Lung (tissue), 12 donors: ENCODE measurements around the gene RNASEH2A. TPM values are rescaled to one million over a fixed set of nuclear protein-coding genes. Genes with fewer than 3 reads are reported as not detected.
A peak's percentile ranks its signal among the peaks of the same experiment; 100 is the strongest.

ENCODE experiments used
- ATAC-seq: fragments of 200-7000 bp; cut with Tn5 transposase; one replicate; pipeline ENCODE4 v1.9.1; 2020; ENCODE audit warnings: moderate number of reproducible peaks; ENCODE audit not compliant: insufficient read depth, low FRiP score
- DNase-seq, 3 donors: peaks; one replicate each; pipeline ENCODE4 v3.0.0-alpha.2; 2013 to 2017
- H3K27ac ChIP-seq, 2 donors: one replicate each; pipeline ENCODE4 v1.5.1; 2013; ENCODE audit warnings: mild to moderate bottlenecking in 2 of 2, moderate library complexity in 2 of 2, control low read depth in 1 of 2, inconsistent platforms in 1 of 2, low read depth in 1 of 2, low read length in 1 of 2
- H3K27me3 ChIP-seq, 3 donors: one replicate each; pipeline ENCODE4 v1.5.1; 2013; ENCODE audit warnings: low read length in 2 of 3; ENCODE audit not compliant: control insufficient read depth in 3 of 3, insufficient read depth in 3 of 3
- H3K36me3 ChIP-seq, 4 donors: one replicate each; pipeline ENCODE4 v1.5.1; 2013; ENCODE audit warnings: low read length in 4 of 4, mild to moderate bottlenecking in 1 of 4, moderate library complexity in 1 of 4; ENCODE audit not compliant: control insufficient read depth in 4 of 4, insufficient read depth in 4 of 4
- H3K4me1 ChIP-seq, 5 donors: one replicate each; pipeline ENCODE4 v1.5.1; 2013; ENCODE audit warnings: low read length in 5 of 5, mild to moderate bottlenecking in 2 of 5, moderate library complexity in 1 of 5; ENCODE audit not compliant: control insufficient read depth in 5 of 5, insufficient read depth in 5 of 5
- H3K4me3 ChIP-seq: one replicate; pipeline ENCODE4 v1.5.1; 2013; ENCODE audit warnings: mild to moderate bottlenecking, control low read depth, moderate library complexity
- H3K9ac ChIP-seq, 2 donors: one replicate each; pipeline ENCODE4 v1.5.1; 2013; ENCODE audit warnings: low read length in 2 of 2, control low read depth in 1 of 2; ENCODE audit not compliant: insufficient read depth in 1 of 2
- H3K9me3 ChIP-seq, 4 donors: one replicate each; pipeline ENCODE4 v1.5.1; 2013; ENCODE audit warnings: low read length in 3 of 4, mild to moderate bottlenecking in 1 of 4, moderate library complexity in 1 of 4; ENCODE audit not compliant: control insufficient read depth in 4 of 4, insufficient read depth in 3 of 4
- CTCF ChIP-seq: IDR thresholded peaks from 2 replicates; pipeline ENCODE4 v1.5.1; 2012; ENCODE audit warnings: mild to moderate bottlenecking; ENCODE audit errors: control extremely low read depth, extremely low read depth
- WGBS, 2 donors: extraction: QIAGEN DNeasy Blood & Tissue Kit; methylation state at CpG; one replicate each; pipeline ENCODE4 v1.1.7; 2013; 5-methylcytosine and 5-hydroxymethylcytosine counted together
- polyA plus RNA-seq, 2 donors: library from polyadenylated mRNA; stranded (reverse); fragments of 200-250 nt; gene quantifications; one replicate each; pipeline ENCODE4 v1.2.1, GENCODE V29; 2013
- total RNA-seq, 2 donors: library from RNA; depleted of rRNA in 1 of 2; stranded (reverse); fragments of >200 nt in 1 of 2; gene quantifications; one replicate each; pipeline ENCODE4 v1.2.1, GENCODE V29; 2014 to 2021
- donor health status: control.
- donor health status: control.
- donor health status: Bipolar disorder and iron deficiency.
- donor health status: healthy.
- donor health status: DM: yes; HTN: yes; CAD: no.

The RNASEH2A gene
- total and polyA plus RNA-seq, 4 donors, result 7.3 to 16.1 (median 9.3) TPM

GRCh38 chr19:12821761-12822160, 15.4 kb downstream of the RNASEH2A start:
- Histone ChIP-seq H3K9me3 (peaks cover 0 to 4% (median 1%) of the 10 kb centered on the region in 4 donors), H3K27me3 (peaks cover 0 to 5% (median 0%) of the 10 kb centered on the region in 3 donors), H3K27ac (no peak overlapping the region), H3K36me3 (no peaks in the 10 kb centered on the region), H3K4me3 (no peak overlapping the region), H3K4me1 (peaks cover 0 to 5% (median 0%) of the 10 kb centered on the region in 5 donors), H3K9ac (no peak overlapping the region)
- ATAC-seq (no peak), DNase-seq (no peak)
- WGBS, 2 donors, result 87 to 92% methylated on average over 2 of the region's 2 CpGs
- no peak for TF ChIP-seq CTCF

GRCh38 chr19:12825254-12826131, 19.1 kb downstream of the RNASEH2A start:
- Histone ChIP-seq H3K4me3 (no peak overlapping the region), H3K9me3 (peaks cover 0 to 4% (median 1%) of the 10 kb centered on the region in 4 donors), H3K27me3 (peaks cover 5 to 10% (median 5%) of the 10 kb centered on the region in 3 donors), H3K4me1 (peaks cover 0 to 8% (median 0%) of the 10 kb centered on the region in 5 donors), H3K9ac (no peak overlapping the region), H3K27ac (no peak overlapping the region), H3K36me3 (no peaks in the 10 kb centered on the region)
- 5 to 7% methylated on average over 41 to 46 of the region's 46 CpGs for WGBS, 2 donors
- no peak for TF ChIP-seq CTCF
- DNase-seq (peak in 2 of 3 donors; percentile 13 to 48), ATAC-seq (no peak)

GRCh38 chr19:12828494-12828893, 22.1 kb downstream of the RNASEH2A start:
- Histone ChIP-seq H3K4me1 (peaks cover 0 to 10% (median 0%) of the 10 kb centered on the region in 5 donors), H3K36me3 (no peaks in the 10 kb centered on the region), H3K27ac (no peak overlapping the region), H3K9ac (no peak overlapping the region), H3K9me3 (no peaks in the 10 kb centered on the region), H3K4me3 (no peak overlapping the region), H3K27me3 (peaks cover 5 to 24% (median 21%) of the 10 kb centered on the region in 3 donors)
- TF ChIP-seq CTCF, result no peak
- DNase-seq (peak in 1 of 3 donors; percentile 31), ATAC-seq (no peak)
- 6 to 8% methylated on average over 23 of the region's 23 CpGs for WGBS, 2 donors
